ENCODE measurements around the gene CD3E.

DNA sequence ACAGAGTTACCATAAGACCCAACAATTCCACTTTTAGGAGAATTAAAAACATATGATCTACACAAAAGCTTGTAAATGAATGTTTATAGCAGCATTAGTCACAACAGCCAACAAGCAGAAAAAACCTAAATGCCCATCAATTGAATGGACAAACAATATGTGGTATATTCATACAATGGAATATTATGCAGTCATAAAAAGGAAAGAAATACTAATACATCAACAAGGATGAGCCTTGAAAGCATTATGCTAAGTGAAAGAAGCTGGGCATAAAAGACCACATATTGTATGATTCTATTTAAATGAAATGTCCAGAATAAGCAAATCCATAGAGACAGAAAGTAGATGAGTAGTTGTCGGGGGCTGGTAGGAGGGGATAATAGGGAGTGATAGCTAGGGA lies 45.4 kb upstream of the CD3E start:
- no peak for TF ChIP-seq TAF1 (conservative IDR thresholded peaks at IDR 0.05)
- TF ChIP-seq, protein P1, sequence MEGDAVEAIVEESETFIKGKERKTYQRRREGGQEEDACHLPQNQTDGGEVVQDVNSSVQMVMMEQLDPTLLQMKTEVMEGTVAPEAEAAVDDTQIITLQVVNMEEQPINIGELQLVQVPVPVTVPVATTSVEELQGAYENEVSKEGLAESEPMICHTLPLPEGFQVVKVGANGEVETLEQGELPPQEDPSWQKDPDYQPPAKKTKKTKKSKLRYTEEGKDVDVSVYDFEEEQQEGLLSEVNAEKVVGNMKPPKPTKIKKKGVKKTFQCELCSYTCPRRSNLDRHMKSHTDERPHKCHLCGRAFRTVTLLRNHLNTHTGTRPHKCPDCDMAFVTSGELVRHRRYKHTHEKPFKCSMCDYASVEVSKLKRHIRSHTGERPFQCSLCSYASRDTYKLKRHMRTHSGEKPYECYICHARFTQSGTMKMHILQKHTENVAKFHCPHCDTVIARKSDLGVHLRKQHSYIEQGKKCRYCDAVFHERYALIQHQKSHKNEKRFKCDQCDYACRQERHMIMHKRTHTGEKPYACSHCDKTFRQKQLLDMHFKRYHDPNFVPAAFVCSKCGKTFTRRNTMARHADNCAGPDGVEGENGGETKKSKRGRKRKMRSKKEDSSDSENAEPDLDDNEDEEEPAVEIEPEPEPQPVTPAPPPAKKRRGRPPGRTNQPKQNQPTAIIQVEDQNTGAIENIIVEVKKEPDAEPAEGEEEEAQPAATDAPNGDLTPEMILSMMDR (IDR thresholded peaks at IDR 0.05; ENCODE audit: low read depth, low read length, missing input control), result no peak
- no peak for TF ChIP-seq EGR1 (IDR thresholded peaks at IDR 0.05; ENCODE audit: low read depth in 2 of 2)
- TF ChIP-seq RAD21 (IDR thresholded peaks at IDR 0.05), result no peak
- TF ChIP-seq GABPA (IDR thresholded peaks at IDR 0.05 in 1 of 2, conservative IDR thresholded peaks at IDR 0.05 in 1 of 2), result no peak
- no peak for TF ChIP-seq REST (IDR thresholded peaks at IDR 0.05)
- TF ChIP-seq SP1 (IDR thresholded peaks at IDR 0.05), result no peak
- TF ChIP-seq, protein P2, sequence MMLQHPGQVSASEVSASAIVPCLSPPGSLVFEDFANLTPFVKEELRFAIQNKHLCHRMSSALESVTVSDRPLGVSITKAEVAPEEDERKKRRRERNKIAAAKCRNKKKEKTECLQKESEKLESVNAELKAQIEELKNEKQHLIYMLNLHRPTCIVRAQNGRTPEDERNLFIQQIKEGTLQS (IDR thresholded peaks at IDR 0.05), result no peak
- TF ChIP-seq YY1 (IDR thresholded peaks at IDR 0.05), result no peak
- no peak for TF ChIP-seq FOXA1 (IDR thresholded peaks at IDR 0.05)

Data from liver (tissue), 3 donors.